Caco-2 (cell line): ENCODE results near the gene NKAIN2. TPM values are rescaled to one million over a fixed set of nuclear protein-coding genes. Genes with fewer than 3 reads are reported as not detected.

Experiments
- BruUV-seq: library from RNA; stranded (reverse); fragments of 400-500 nt; replicated peaks from 2 replicates; lab custom pipeline; 2021; lab: Mats Ljungman, UMichigan
- CTCF ChIA-PET: fragments of 300-600 bp; sonication (Branson Sonifier 250); formaldehyde crosslinking; loops from one replicate; lab custom pipeline; 2022; ENCODE audit warnings: antibody characterized with exemption; lab: Charles Lee
- POLR2A ChIA-PET: fragments of 300-600 bp; sonication (Branson Sonifier 250); formaldehyde crosslinking; loops from one replicate; lab custom pipeline; 2022; ENCODE audit warnings: antibody characterized with exemption; lab: Charles Lee
- DNase-seq, 2 experiments: peaks; one replicate each; pipeline versions ENCODE4 v3.0.0 to v3.0.0-alpha.2; 2020 to 2022
- H3K27me3 ChIP-seq: replicated peaks from 2 replicates; pipeline ENCODE4 v1.6.0; 2011; ENCODE audit warnings: low read length; ENCODE audit not compliant: control insufficient read depth, insufficient read depth
- H3K36me3 ChIP-seq: 2 replicates; pipeline ENCODE4 v1.5.1; 2011; ENCODE audit warnings: low read length; ENCODE audit not compliant: control insufficient read depth, insufficient read depth
- H3K4me1 ChIP-seq: fragments of 250-450 bp; sonication (Bioruptor Pico); 2 replicates; pipeline ENCODE4 v1.5.1; 2020; ENCODE audit warnings: mild to moderate bottlenecking
- H3K4me3 ChIP-seq: 2 replicates; pipeline ENCODE4 v1.5.1; 2011; ENCODE audit warnings: low read depth, mild to moderate bottlenecking, control low read depth, low read length
- H3K9me3 ChIP-seq: fragments of 250-450 bp; sonication (Bioruptor Pico); 2 replicates; pipeline ENCODE4 v1.5.1; 2020; ENCODE audit warnings: mild to moderate bottlenecking, moderate library complexity
- H3K27ac Mint-ChIP-seq: one replicate; pipeline ENCODE4 v1.8.0; 2022; ENCODE audit warnings: mixed read lengths; ENCODE audit not compliant: unreplicated experiment
- H3K27me3 Mint-ChIP-seq: one replicate; pipeline ENCODE4 v1.8.0; 2022; ENCODE audit warnings: mixed read lengths; ENCODE audit not compliant: insufficient read depth, unreplicated experiment
- H3K36me3 Mint-ChIP-seq: one replicate; pipeline ENCODE4 v1.8.0; 2022; ENCODE audit warnings: mild to moderate bottlenecking, mixed read lengths; ENCODE audit not compliant: insufficient read depth, unreplicated experiment
- H3K4me1 Mint-ChIP-seq: one replicate; pipeline ENCODE4 v1.8.0; 2022; ENCODE audit warnings: low read depth, mixed read lengths; ENCODE audit not compliant: unreplicated experiment
- H3K4me3 Mint-ChIP-seq: one replicate; pipeline ENCODE4 v1.8.0; 2022; ENCODE audit warnings: mild to moderate bottlenecking, moderate library complexity, mixed read lengths; ENCODE audit not compliant: unreplicated experiment
- H3K9me3 Mint-ChIP-seq: one replicate; pipeline ENCODE4 v1.8.0; 2022; ENCODE audit warnings: mixed read lengths; ENCODE audit not compliant: unreplicated experiment
- CTCF ChIP-seq, 2 experiments: fragments of 200-600 bp in 1 of 2; IDR thresholded peaks; 1 replicate in 1 of 2; 2 replicates in 1 of 2; pipeline versions ENCODE4 v1.5.1 to v1.8.0; 2011 to 2022; ENCODE audit warnings: antibody characterized with exemption in 1 of 2, control low read depth in 1 of 2, inconsistent platforms in 1 of 2, low read depth in 1 of 2, low read length in 1 of 2, mild to moderate bottlenecking in 1 of 2, moderate library complexity in 1 of 2; ENCODE audit not compliant: insufficient read depth in 1 of 2, severe bottlenecking in 1 of 2, unreplicated experiment in 1 of 2
- intact Hi-C: fragments of 100-400 bp; cut with micrococcal nuclease; formaldehyde crosslinking; loops from one replicate; pipeline ENCODE4 v1.10.0; 2022; ENCODE audit not compliant: unreplicated experiment
- total RNA-seq: library from RNA; stranded (reverse); gene quantifications from 2 replicates; pipeline ENCODE4 v1.2.3, GENCODE V29; 2022

The NKAIN2 gene
- total RNA-seq, 1 experiment from 2014 or later, result not detected

- no peaks in the 10 kb centered on the region for H3K4me1 ChIP-seq
- H3K4me1 Mint-ChIP-seq, result no peaks in the 10 kb centered on the region
- BruUV-seq, result no TSS peak
- no peaks in the 10 kb centered on the region for H3K27me3 Mint-ChIP-seq
- ChIA-PET POLR2A (no interaction called here), CTCF (no interaction called here)
- no peaks in the 10 kb centered on the region for H3K9me3 ChIP-seq
- H3K9me3 Mint-ChIP-seq, result no peaks in the 10 kb centered on the region
- TF ChIP-seq CTCF (IDR thresholded peaks at IDR 0.05; ENCODE audit: insufficient read depth in 1 of 2, low read depth in 1 of 2, low read length in 1 of 2, severe bottlenecking in 1 of 2, unreplicated experiment in 1 of 2), result no peak
- no peaks in the 10 kb centered on the region for H3K36me3 Mint-ChIP-seq
- no peaks in the 10 kb centered on the region for H3K36me3 ChIP-seq
- H3K4me3 Mint-ChIP-seq, result no peak overlapping the region
- intact Hi-C loops, result no loop called here
- no peak for DNase-seq
- H3K27me3 ChIP-seq, result no peaks in the 10 kb centered on the region
- no peak overlapping the region for H3K4me3 ChIP-seq
- no peak overlapping the region for H3K27ac Mint-ChIP-seq
Observed at GRCh38 chr6:124829822-124830221, 1026.2 kb downstream of the NKAIN2 start.

GRCh38 chr6:124830506-124830905 lies 1026.8 kb downstream of the NKAIN2 start:
- POLR2A ChIA-PET, result no interaction called here
- no peaks in the 10 kb centered on the region for H3K36me3 Mint-ChIP-seq
- no peak overlapping the region for H3K4me3 Mint-ChIP-seq
- H3K27me3 ChIP-seq, result no peaks in the 10 kb centered on the region
- CTCF ChIA-PET, result no interaction called here
- no peaks in the 10 kb centered on the region for H3K4me1 Mint-ChIP-seq
- intact Hi-C loops, result no loop called here
- H3K27me3 Mint-ChIP-seq, result no peaks in the 10 kb centered on the region
- H3K4me1 ChIP-seq, result no peaks in the 10 kb centered on the region
- H3K9me3 ChIP-seq, result no peaks in the 10 kb centered on the region
- no peak overlapping the region for H3K27ac Mint-ChIP-seq
- no peaks in the 10 kb centered on the region for H3K9me3 Mint-ChIP-seq
- no peaks in the 10 kb centered on the region for H3K36me3 ChIP-seq
- no TSS peak for BruUV-seq
- no peak overlapping the region for H3K4me3 ChIP-seq
- no peak for TF ChIP-seq CTCF (IDR thresholded peaks at IDR 0.05; ENCODE audit: insufficient read depth in 1 of 2, low read depth in 1 of 2, low read length in 1 of 2, severe bottlenecking in 1 of 2, unreplicated experiment in 1 of 2)
- DNase-seq, result no peak

- Histone ChIP-seq H3K4me1 (no peaks in the 10 kb centered on the region), H3K27me3 (no peaks in the 10 kb centered on the region), H3K9me3 (no peaks in the 10 kb centered on the region), H3K4me3 (no peak overlapping the region), H3K36me3 (no peaks in the 10 kb centered on the region)
- DNase-seq, result no peak
- Mint-ChIP-seq H3K36me3 (no peaks in the 10 kb centered on the region), H3K27me3 (no peaks in the 10 kb centered on the region), H3K4me3 (no peak overlapping the region), H3K9me3 (no peaks in the 10 kb centered on the region), H3K27ac (no peak overlapping the region), H3K4me1 (no peaks in the 10 kb centered on the region)
- CTCF ChIA-PET, result no interaction called here
- POLR2A ChIA-PET, result no interaction called here
- intact Hi-C loops, result no loop called here
- no TSS peak for BruUV-seq
- TF ChIP-seq CTCF (IDR thresholded peaks at IDR 0.05; ENCODE audit: insufficient read depth in 1 of 2, low read depth in 1 of 2, low read length in 1 of 2, severe bottlenecking in 1 of 2, unreplicated experiment in 1 of 2), result no peak
Observed at GRCh38 chr6:124854338-124854922, 1050.8 kb downstream of the NKAIN2 start.
